Myocyte (in vitro differentiated cells): ENCODE results near the gene SLCO1B3. TPM values are rescaled to one million over a fixed set of nuclear protein-coding genes. Genes with fewer than 3 reads are reported as not detected.
"Not testable (repeated sequence)": the region's sequence is repeated elsewhere in the genome, so short reads cannot be mapped to it uniquely, and the experiment has no call there.

Source experiments
- DNase-seq: peaks from one replicate; pipeline ENCODE4 v3.0.0-alpha.2; 2012; ENCODE audit warnings: low read depth
- polyA plus RNA-seq: library from polyadenylated mRNA; unstranded; fragments of >200 nt; gene quantifications from one replicate; pipeline ENCODE4 v1.2.1, GENCODE V29; 2012; ENCODE audit warnings: missing spikeins
- total RNA-seq: library from RNA; depleted of rRNA; stranded (reverse); fragments of >200 nt; gene quantifications from 2 replicates; pipeline ENCODE4 v1.2.3, GENCODE V29; 2014

The SLCO1B3 gene
- not detected in 2 replicates for total RNA-seq
- polyA plus RNA-seq: not detected

DNA sequence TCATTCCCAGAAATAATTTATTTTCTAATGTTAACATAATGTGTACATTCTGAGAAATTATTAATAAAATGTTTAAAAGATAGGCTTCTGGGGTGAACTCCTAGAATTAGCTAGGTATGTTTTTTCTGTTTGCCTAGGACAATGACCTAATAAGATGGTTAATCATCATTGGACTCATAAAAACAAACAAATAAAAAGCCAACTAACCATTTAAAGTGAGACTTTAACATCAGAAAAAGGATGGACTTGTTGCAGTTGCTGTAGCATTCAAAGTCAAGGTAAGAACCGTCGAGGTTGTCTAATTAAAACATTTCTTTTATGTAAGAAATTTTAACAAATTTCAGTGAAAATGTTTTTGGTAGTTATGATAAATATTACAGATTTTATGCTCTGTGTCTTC lies at the start of gene SLCO1B3:
Gene SLCO1B3, plus strand, starts transcription at position 219 of the 400 bp plus-strand sequence. CDS start 5,034 bp downstream, outside the sequence.
- DNase-seq: no peak

DNA sequence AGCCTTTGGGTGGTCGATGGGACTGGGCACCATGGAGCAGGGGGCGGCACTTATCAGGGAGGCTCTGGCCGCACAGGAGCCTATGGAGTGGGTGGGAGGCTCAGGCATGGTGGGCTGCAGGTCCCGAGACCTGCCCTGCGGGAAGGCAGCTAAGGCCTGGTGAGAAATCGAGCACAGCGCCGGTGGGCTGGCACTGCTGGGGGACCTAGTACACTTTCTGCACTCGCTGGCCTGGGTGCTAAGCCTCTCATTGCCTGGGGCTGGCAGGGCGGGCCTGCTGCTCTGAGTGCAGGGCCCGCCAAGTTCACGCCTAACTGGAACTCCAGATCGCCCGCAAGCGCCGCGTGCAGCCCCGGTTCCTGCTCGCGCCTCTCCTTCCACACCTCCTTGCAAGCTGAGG lies 33.1 kb upstream of the SLCO1B3 start:
- no peak for DNase-seq

GRCh38 chr12:20778969-20779368 lies 31.5 kb upstream of the SLCO1B3 start:
- no peak for DNase-seq

DNA sequence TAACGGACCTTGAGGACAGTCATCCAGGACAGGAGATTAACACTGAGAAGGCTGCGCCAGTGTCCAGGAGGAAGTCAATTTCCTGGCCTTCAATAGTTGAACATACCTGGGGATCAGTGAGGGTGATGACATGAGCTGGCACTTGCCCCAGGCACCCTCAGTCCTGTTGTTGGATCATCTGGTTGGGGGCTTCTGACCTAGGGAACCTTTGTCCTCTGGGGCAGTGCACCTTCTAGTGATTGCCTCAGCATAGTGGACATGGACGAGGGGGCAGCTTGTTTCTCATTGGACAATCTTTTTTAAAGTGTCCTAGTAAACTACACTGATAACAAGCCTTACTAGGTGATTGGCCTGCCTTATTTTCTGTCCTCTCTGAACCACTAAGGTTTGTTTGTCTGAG lies 30.5 kb upstream of the SLCO1B3 start:
- not testable (repeated sequence) for DNase-seq

- not testable (repeated sequence) for DNase-seq
Measured at GRCh38 chr12:20783796-20784357, 26.6 kb upstream of the SLCO1B3 start.

- no peak for DNase-seq
Measured at GRCh38 chr12:20792971-20793370, 17.5 kb upstream of the SLCO1B3 start.

GRCh38 chr12:20798554-20798953 lies 12.0 kb upstream of the SLCO1B3 start:
- DNase-seq: no peak

- DNase-seq: no peak
Measured at GRCh38 chr12:20800160-20800559, 10.3 kb upstream of the SLCO1B3 start.

DNA sequence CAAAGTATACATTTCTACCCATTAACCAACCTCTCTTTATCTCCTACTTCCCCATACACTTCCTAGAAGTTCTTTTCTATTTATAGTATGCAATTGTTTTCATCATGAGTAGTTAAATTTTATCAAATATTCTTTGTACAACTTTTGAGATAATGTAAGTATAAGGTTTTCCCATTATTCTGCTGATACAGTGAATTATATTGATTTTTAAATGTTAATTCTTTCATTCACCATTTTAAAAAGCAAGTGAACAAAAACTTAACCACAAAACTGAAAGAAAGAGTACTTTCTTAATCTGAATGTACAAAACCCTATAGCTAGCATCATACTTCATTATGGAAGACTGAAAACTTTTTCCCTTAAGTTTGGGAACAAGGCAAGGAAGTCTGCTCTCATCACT lies 9.5 kb upstream of the SLCO1B3 start:
- no peak for DNase-seq

DNA sequence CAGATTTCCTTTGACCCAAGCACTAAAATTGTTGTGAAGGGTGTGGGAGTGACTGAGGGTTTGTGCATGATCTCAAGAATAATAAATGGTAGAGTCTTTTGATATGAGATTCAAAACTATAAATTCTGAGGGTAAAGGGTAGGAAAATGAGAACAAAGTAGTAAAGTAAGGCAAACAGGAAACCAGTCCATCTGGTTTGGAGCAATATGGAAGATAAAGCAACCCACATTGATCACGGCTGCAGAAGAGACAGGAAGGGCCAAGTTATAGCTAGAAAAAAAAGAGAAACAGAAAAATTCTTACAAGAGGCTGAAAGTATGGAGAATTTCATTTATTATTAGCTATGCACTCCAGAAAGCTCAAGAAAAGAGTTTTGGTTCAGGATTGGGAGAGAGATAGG lies 4.6 kb upstream of the SLCO1B3 start:
- no peak for DNase-seq

DNA sequence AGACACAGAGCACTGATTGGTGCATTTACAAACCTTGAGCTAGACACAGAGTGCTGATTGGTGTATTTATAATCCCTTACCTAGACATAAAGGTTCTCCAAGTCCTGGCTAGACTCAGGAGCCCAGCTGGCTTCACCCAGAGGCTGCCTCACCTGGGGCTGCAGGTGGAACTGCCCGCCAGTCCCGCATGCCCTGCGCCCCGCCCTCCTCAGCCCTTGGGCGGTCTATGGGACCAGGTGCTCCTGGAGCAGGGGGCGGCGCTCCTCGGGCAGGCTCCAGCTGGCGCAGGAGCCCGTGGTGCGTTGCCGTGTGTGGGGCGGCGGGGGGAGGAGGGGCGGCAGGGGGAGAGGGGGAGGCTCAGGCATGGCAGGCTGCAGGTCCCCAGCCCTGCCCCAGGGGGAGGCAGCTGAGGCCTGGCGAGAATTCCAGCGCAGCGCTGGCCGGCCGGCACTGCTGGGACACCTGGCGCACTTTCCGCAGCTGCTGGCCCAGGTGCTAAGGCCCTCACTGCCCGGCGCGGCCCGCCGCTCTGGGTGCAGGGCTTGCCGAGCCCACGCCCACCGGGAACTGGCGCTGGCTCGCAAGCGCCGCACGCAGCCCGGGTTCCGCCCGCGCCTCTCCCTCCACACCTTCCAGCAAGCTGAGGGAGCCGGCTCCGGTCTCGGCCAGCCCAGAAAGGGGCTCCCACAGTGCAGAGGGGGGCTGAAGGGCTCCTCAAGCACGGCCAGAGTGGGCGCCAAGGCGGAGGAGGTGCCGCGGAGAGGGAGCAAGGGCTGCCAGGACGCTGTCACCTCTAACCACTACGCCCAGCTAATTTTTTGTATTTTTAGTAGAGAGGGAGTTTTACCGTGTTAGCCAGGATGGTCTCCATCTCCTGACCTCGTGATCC lies 3.1 kb upstream of the SLCO1B3 start:
- DNase-seq: no peak

DNA sequence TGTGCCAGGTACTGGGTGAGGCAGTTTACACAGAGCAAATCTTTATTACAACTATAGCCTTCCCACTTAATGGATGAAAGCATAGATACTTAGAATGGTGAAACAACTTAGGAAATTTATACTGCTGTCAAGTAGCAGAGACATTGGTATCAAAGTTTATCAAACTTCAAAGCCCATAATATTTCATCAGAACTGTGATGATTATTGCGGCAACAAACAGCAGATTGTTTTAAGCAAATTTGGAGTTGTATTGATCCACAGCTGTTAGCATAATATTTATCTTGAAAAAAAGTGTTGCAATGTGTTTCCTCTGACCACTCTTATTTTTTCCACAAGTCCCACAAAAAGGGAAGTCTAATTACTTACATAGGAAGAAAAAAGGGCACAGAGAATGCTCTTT lies 2.0 kb upstream of the SLCO1B3 start:
- no peak for DNase-seq

DNA sequence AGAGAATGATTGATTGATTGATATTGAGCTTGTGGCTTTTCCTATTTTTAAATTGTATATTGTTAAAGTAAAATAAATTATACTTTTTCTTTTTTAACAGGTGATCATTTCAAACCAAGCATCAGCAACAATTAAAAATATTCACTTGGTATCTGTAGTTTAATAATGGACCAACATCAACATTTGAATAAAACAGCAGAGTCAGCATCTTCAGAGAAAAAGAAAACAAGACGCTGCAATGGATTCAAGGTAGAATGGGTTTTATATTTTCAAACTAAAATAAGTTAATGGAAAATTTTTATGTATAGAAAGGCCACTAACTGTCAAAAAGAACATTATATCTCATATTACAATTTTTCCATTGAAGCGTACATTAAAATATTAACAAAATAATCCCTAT lies 5.1 kb downstream of the SLCO1B3 start:
- DNase-seq: no peak

DNA sequence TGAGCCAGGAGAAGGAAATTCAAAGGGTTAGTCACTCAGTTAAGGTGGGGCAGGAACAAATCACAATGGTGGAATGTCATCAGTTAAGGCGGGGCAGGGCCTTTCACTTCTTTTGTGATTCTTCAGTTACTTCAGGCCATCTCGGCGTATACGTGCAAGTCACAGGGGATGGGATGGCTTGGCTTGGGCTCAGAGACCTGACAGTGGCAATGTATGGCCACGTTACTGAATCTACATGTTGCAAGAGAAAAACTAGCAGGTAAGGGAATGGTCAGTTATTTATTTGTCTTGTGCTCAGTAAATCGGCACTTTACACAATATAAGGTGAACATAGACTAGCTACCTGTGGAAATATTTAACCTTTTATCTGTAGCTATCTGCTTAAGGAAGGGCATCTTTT lies 11.9 kb downstream of the SLCO1B3 start:
- no peak for DNase-seq

DNA sequence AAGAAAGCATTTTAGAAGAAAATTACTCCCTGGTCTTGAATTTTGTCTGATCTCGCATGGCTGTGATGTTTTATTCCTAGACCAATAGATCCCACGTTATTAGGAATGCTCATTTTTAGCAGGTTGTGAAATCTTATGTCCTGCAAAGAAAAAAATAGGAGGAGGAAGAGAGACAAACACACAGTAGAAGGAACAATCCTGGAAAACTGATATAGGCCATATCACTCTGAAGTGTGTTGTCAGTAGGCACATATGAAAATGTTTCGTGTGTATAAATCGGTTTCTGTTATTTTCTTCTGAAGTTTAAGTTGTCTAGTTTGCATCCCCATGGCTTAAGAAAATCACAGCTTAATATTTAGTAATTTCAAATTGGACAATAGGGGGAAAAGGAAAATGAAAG lies 12.4 kb downstream of the SLCO1B3 start:
- DNase-seq: no peak

GRCh38 chr12:20829919-20830318 lies 19.4 kb downstream of the SLCO1B3 start:
- DNase-seq: no peak

DNA sequence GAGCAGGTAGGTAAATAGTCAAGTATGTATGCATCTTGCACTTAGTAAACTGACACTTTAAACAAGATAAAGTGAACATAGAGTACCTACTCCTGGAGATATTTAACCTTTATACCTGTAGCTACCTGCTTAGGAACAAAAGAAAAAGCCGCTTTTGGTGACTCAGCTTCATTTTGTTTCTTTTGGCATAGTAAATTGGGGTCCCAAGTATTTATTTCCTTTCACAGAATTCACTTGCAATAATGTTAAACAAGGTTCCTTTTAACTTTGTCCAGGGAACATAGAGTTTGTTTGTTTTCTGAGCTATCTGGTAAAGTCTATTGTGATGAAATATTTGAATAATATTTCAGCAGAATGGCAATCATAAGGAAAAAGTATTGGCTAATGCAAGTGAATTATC lies 20.0 kb downstream of the SLCO1B3 start:
- DNase-seq: no peak

- no peak for DNase-seq
Measured at GRCh38 chr12:20832911-20833310, 22.4 kb downstream of the SLCO1B3 start.

DNA sequence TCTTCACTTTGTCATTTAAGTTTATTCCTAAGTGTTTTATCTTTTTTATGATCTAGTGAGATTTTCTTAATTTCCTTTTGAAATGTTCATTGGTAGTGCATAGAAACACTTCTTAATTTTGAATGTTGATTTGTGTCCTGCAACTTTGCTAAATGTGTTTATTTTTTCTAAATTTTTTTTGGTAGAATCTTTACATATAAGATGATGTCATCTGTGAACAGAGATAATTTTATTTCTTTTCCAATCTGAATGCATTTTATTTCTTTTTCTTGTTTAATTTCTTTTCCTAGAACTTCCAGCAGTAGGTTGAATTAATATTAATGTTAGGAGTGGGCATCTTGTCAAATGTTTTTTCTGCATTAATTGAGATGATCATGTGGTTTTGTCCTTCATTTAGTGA lies 42.1 kb downstream of the SLCO1B3 start:
- DNase-seq: no peak

DNA sequence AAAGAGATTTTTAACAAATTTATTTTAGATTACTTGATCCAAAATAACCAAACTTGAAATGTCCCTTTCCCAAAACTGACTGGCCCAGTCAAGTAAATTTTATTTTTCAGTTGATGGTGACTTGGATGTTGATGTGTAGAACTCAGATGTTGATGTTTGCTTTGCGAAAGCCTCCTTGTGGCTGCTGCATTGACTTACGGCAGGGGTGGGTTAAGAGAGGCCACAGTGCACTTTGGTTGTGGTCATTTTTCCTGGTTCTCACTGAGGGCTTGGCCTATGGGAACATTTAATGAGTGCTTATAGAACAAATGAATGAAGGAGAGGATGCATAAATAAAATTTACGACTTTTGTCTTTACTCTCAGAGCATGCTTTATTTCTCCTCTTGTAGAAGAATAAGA lies 52.6 kb downstream of the SLCO1B3 start:
- no peak for DNase-seq

GRCh38 chr12:20865873-20866272 lies 55.4 kb downstream of the SLCO1B3 start:
- DNase-seq: no peak

DNA sequence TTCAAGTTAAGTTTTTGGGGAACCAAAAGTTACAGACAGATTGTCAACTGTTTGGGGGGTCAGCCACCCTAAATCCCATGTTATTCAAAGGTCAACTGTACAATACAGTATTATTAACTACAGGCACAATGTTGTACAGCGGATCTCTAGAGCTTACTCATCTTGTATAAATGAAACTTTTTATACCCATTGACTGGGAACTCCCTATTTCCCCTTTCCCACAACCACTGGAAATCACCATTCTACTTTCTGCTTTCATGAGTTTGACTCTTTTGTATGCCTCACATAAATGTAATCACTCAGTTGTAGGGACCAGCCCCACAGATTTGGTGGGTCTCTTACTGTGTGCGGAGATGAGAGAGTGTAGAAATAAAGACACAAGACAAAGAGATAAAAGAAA lies 57.8 kb downstream of the SLCO1B3 start:
- DNase-seq: no peak

- DNase-seq: no peak
Measured at GRCh38 chr12:20883288-20883687, 72.8 kb downstream of the SLCO1B3 start.
